HepG2 (cell line): ENCODE data around the gene PLPPR2. TPM values are rescaled to one million over a fixed set of nuclear protein-coding genes. Genes with fewer than 3 reads are reported as not detected.
A peak's percentile ranks its signal among the peaks of the same experiment; 100 is the strongest.

ENCODE experiments used
- ARID3A ChIP-seq: IDR thresholded peaks from 2 replicates; pipeline ENCODE4 v1.6.1; 2012; ENCODE audit warnings: low read depth, low read length, improper control_type of control experiment
- DRAP1 ChIP-seq: IDR thresholded peaks from 2 replicates; pipeline ENCODE4 v1.6.1; 2016; ENCODE audit warnings: missing genetic modification reagents, missing compliant biosample characterization
- E2F5 ChIP-seq: sonication (generic); formaldehyde crosslinking; conservative IDR thresholded peaks from 2 replicates; pipeline ENCODE4 v1.4.0; 2020; ENCODE audit warnings: missing genetic modification reagents
- GATAD1 ChIP-seq: IDR thresholded peaks from 2 replicates; pipeline ENCODE4 v1.6.1; 2016; ENCODE audit warnings: missing genetic modification reagents, missing compliant biosample characterization
- NFE2L1 ChIP-seq: sonication (generic); formaldehyde crosslinking; IDR thresholded peaks from 2 replicates; pipeline ENCODE4 v1.4.0; 2020; ENCODE audit warnings: missing genetic modification reagents, mild to moderate bottlenecking, borderline replicate concordance
- PHB2 ChIP-seq: fragments of 450-650 bp; IDR thresholded peaks from 2 replicates; pipeline ENCODE4 v1.6.1; 2018; ENCODE audit not compliant: partially characterized antibody
- PPARG ChIP-seq: conservative IDR thresholded peaks from 2 replicates; pipeline ENCODE4 v1.6.1; 2016; ENCODE audit warnings: missing biosample characterization, missing genetic modification reagents
- RERE ChIP-seq: IDR thresholded peaks from 2 replicates; pipeline ENCODE4 v1.6.1; 2016; ENCODE audit warnings: low read depth, missing genetic modification reagents, missing compliant biosample characterization
- SP2 ChIP-seq: sonication (generic); formaldehyde crosslinking; IDR thresholded peaks from 2 replicates; pipeline ENCODE4 v1.5.1; 2020; ENCODE audit warnings: mild to moderate bottlenecking, missing genetic modification reagents
- TCF7L2 ChIP-seq: IDR thresholded peaks from 2 replicates; pipeline ENCODE4 v1.6.1; 2011; ENCODE audit warnings: mild to moderate bottlenecking, low read depth, low read length, moderate library complexity
- THAP11 ChIP-seq: IDR thresholded peaks from 2 replicates; pipeline ENCODE4 v1.6.1; 2016; ENCODE audit warnings: missing biosample characterization, missing genetic modification reagents
- TIGD3 ChIP-seq: sonication (generic); formaldehyde crosslinking; IDR thresholded peaks from 2 replicates; pipeline ENCODE4 v1.5.1; 2020; ENCODE audit warnings: mild to moderate bottlenecking, missing genetic modification reagents, borderline replicate concordance
- TRIM24 ChIP-seq: sonication (generic); formaldehyde crosslinking; IDR thresholded peaks from 2 replicates; pipeline ENCODE4 v1.8.0; 2022; ENCODE audit warnings: mild to moderate bottlenecking, missing genetic modification reagents
- XRCC5 ChIP-seq: fragments of 200-400 bp; formaldehyde crosslinking; optimal IDR thresholded peaks from 2 replicates; pipeline ENCODE3; 2017; ENCODE audit warnings: mild to moderate bottlenecking, low read length
- ZC3H4 ChIP-seq: sonication (generic); formaldehyde crosslinking; IDR thresholded peaks from 2 replicates; pipeline ENCODE4 v1.4.0; 2020; ENCODE audit warnings: missing genetic modification reagents, borderline replicate concordance
- ZNF530 ChIP-seq: sonication (generic); formaldehyde crosslinking; IDR thresholded peaks from 2 replicates; pipeline ENCODE4 v1.5.0; 2020; ENCODE audit warnings: low read depth, mild to moderate bottlenecking, missing genetic modification reagents
- ZNF576 ChIP-seq: sonication (generic); formaldehyde crosslinking; IDR thresholded peaks from 2 replicates; pipeline ENCODE4 v1.4.0; 2020; ENCODE audit warnings: mild to moderate bottlenecking, missing genetic modification reagents
- ZNF674 ChIP-seq: sonication (generic); formaldehyde crosslinking; IDR thresholded peaks from 2 replicates; pipeline ENCODE4 v1.5.0; 2020; ENCODE audit warnings: low read depth, mild to moderate bottlenecking, missing genetic modification reagents
- polyA plus RNA-seq, 8 experiments: library from polyadenylated mRNA; depleted of rRNA in 3 of 8; stranded (reverse) in 7 of 8; unstranded in 1 of 8; fragments of >200 nt; fragmentation: Illumina TruSeq in 4 of 8; extraction: Trizol in 4 of 8; gene quantifications; 2 replicates each; pipeline versions ENCODE4 v1.2.1 to v1.2.3, GENCODE V29; 2011 to 2016; ENCODE audit warnings: low read depth in 4 of 8, missing spikeins in 1 of 8, mixed read lengths in 1 of 8; ENCODE audit not compliant: insufficient read depth in 1 of 8
- total RNA-seq, 5 experiments: library from RNA; depleted of rRNA; stranded (reverse); fragments of >200 nt; fragmentation: Illumina TruSeq; extraction: Trizol; gene quantifications; 2 replicates each; pipeline ENCODE4 v1.2.3, GENCODE V29; 2016; ENCODE audit warnings: low read depth in 1 of 5

PLPPR2 gene
- total and polyA plus RNA-seq, 2 of the 13 experiments (the other 11 are each of a cell fraction or from before 2014, with no cell fraction given) = 1.5 to 2.1 TPM

- peak; percentile 97 for TF ChIP-seq DRAP1 (CRISPR knock-in tag)
- peak; percentile 93 for TF ChIP-seq SP2 (CRISPR knock-in tag)
- peak; percentile 75 for TF ChIP-seq PPARG (CRISPR knock-in tag)
- TF ChIP-seq ZNF576 (CRISPR knock-in tag) = no peak
- no peak for TF ChIP-seq ZNF530 (CRISPR knock-in tag)
- TF ChIP-seq ZC3H4 (CRISPR knock-in tag) = no peak
- TF ChIP-seq XRCC5 = peak; percentile 88
- no peak for TF ChIP-seq TRIM24 (CRISPR knock-in tag)
- no peak for TF ChIP-seq TIGD3 (CRISPR knock-in tag)
- TF ChIP-seq RERE (CRISPR knock-in tag) = no peak
- no peak for TF ChIP-seq ARID3A
- no peak for TF ChIP-seq ZNF674
- peak; percentile 57; the same call in 1 of the 2 replicates for TF ChIP-seq GATAD1 (CRISPR knock-in tag)
- TF ChIP-seq TCF7L2 = no peak
- TF ChIP-seq THAP11 (CRISPR knock-in tag) = peak; percentile 82
- TF ChIP-seq E2F5 (CRISPR knock-in tag) = peak; percentile 83; the same call in 1 of the 2 replicates
- TF ChIP-seq PHB2 = no peak
- TF ChIP-seq NFE2L1 (CRISPR knock-in tag) = no peak
These were observed 25.7 kb downstream of the PLPPR2 start (continued) for GRCh38 chr19:11380653-11381537.
